GM12892 (cell line): Measurements from ENCODE around the gene NSF.

Source experiments
- DNase-seq: peaks from one replicate; pipeline ENCODE4 v3.0.0; 2011; ENCODE audit not compliant: insufficient read length
- FAIRE-seq: peaks from 2 replicates; lab custom pipeline; 2011; peaks lifted over from hg19 to GRCh38; lab: Jason Lieb, UNC
- POLR2A ChIP-seq: IDR thresholded peaks from 2 replicates; pipeline ENCODE4 v1.6.1; 2011; ENCODE audit warnings: low read depth, low read length, control low read depth
- POLR2AphosphoS5 ChIP-seq: IDR thresholded peaks from 2 replicates; pipeline ENCODE4 v1.6.1; 2011; ENCODE audit warnings: low read depth, low read length, control low read depth
- TAF1 ChIP-seq: IDR thresholded peaks from 2 replicates; pipeline ENCODE4 v1.6.1; 2011; ENCODE audit warnings: low read depth, mild to moderate bottlenecking, control low read depth, low read length, borderline replicate concordance

NSF gene

GRCh38 chr17:46776298-46777005 lies 186.0 kb downstream of the NSF start:
- FAIRE-seq (no peak), DNase-seq (no peak)
- TF ChIP-seq POLR2A (no peak), TAF1 (no peak), POLR2AphosphoS5 (no peak)

GRCh38 chr17:46777943-46778915 lies 187.8 kb downstream of the NSF start:
- DNase-seq (no peak), FAIRE-seq (no peak)
- TF ChIP-seq TAF1 (no peak), POLR2AphosphoS5 (no peak), POLR2A (no peak)

- FAIRE-seq: no peak
- no peak for DNase-seq
- TF ChIP-seq POLR2AphosphoS5 (no peak), TAF1 (no peak), POLR2A (no peak)
Measured at GRCh38 chr17:46780003-46780373, 189.5 kb downstream of the NSF start.

- DNase-seq (no peak), FAIRE-seq (no peak)
- TF ChIP-seq POLR2A (no peak), TAF1 (no peak), POLR2AphosphoS5 (no peak)
Measured at GRCh38 chr17:46782250-46782953, 191.9 kb downstream of the NSF start.

- TF ChIP-seq TAF1 (no peak), POLR2A (no peak), POLR2AphosphoS5 (no peak)
- FAIRE-seq (no peak), DNase-seq (no peak)
Measured at GRCh38 chr17:46783031-46783593, 192.6 kb downstream of the NSF start.

GRCh38 chr17:46785696-46786095 lies 195.2 kb downstream of the NSF start:
- no peak for FAIRE-seq
- no peak for DNase-seq
- TF ChIP-seq TAF1: no peak
- no peak for TF ChIP-seq POLR2A
- no peak for TF ChIP-seq POLR2AphosphoS5

- DNase-seq: no peak
- TF ChIP-seq POLR2AphosphoS5: no peak
- no peak for TF ChIP-seq TAF1
- FAIRE-seq: no peak
Measured at GRCh38 chr17:46787478-46787877, 197.0 kb downstream of the NSF start.

- DNase-seq (no peak), FAIRE-seq (no peak)
- TF ChIP-seq TAF1: no peak
- TF ChIP-seq POLR2A: no peak
- TF ChIP-seq POLR2AphosphoS5: no peak
Measured at GRCh38 chr17:46788300-46788699, 197.8 kb downstream of the NSF start.

- TF ChIP-seq POLR2A (no peak), POLR2AphosphoS5 (no peak), TAF1 (no peak)
- FAIRE-seq: no peak
- DNase-seq: no peak
Measured at GRCh38 chr17:46788796-46789195, 198.3 kb downstream of the NSF start.

GRCh38 chr17:46789610-46790009 lies 199.1 kb downstream of the NSF start:
- no peak for FAIRE-seq
- TF ChIP-seq POLR2A (no peak), TAF1 (no peak), POLR2AphosphoS5 (no peak)
- DNase-seq: no peak

- FAIRE-seq (no peak), DNase-seq (no peak)
- no peak for TF ChIP-seq TAF1
- TF ChIP-seq POLR2A: no peak
- TF ChIP-seq POLR2AphosphoS5: no peak
Measured at GRCh38 chr17:46790216-46790615, 199.7 kb downstream of the NSF start.
